GM12874 (cell line): Measurements from ENCODE around the gene RGS16.

Experiments
- CTCF ChIP-seq: IDR thresholded peaks from 2 replicates; pipeline ENCODE4 v1.5.1; 2011; ENCODE audit warnings: low read depth, mild to moderate bottlenecking, control low read depth, low read length, moderate library complexity; ENCODE audit not compliant: insufficient read depth

RGS16 gene

GRCh38 chr1:182570611-182570970, 33.6 kb downstream of the RGS16 start:
- TF ChIP-seq CTCF, result no peak

GRCh38 chr1:182569939-182570610, 34.1 kb downstream of the RGS16 start:
- no peak for TF ChIP-seq CTCF

- no peak for TF ChIP-seq CTCF
Measured at GRCh38 chr1:182568647-182569284, 35.4 kb downstream of the RGS16 start.

- TF ChIP-seq CTCF, result no peak
Measured at GRCh38 chr1:182567629-182568028, 36.6 kb downstream of the RGS16 start.

DNA sequence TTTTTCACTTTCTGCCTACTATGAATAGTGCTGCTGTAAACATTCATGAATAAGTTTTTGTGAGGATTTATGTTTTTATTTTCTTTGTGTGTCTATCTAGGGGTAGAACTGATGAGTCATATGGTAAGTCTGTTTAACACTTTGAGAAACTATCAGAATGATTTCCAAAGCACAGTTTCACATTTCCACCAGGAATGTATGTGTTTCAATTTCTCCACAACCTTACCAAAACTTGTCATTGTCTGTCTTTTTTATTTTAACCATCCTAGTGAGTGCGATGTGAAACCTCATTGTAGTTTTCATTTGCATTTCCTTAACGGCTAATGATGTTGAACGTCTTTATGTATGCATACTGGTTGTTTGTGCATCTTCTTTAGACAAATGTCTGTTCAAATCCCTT, 38.7 kb downstream of the RGS16 start:
- no peak for TF ChIP-seq CTCF

GRCh38 chr1:182564406-182565004, 39.7 kb downstream of the RGS16 start:
- TF ChIP-seq CTCF, result no peak

DNA sequence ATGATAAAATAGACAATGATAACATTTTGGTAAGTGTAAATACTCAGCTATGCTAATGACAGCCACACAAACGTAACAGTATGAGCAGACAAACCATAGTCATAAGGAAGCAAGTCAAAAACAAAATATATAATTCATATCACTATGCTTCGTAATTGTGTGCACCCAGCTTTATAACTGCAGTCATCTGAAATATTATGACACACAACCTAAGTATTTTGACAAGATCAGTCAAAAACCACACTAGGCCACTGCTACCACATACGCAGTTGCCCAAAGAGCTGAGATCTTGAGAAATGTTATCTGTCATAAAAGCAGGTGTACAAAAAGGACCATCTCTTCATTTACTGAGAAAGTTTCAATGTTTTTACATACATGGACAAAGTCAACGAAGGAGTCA, 41.1 kb downstream of the RGS16 start:
- TF ChIP-seq CTCF, result no peak
